Chondrocyte (in vitro differentiated cells): ENCODE data around the gene PCDH20. TPM values are rescaled to one million over a fixed set of nuclear protein-coding genes. Genes with fewer than 3 reads are reported as not detected.
"Not testable (repeated sequence)": the region's sequence is repeated elsewhere in the genome, so short reads cannot be mapped to it uniquely, and the experiment has no call there.

Experiments used
- DNase-seq: peaks from one replicate; pipeline ENCODE4 v3.0.0; 2021; ENCODE audit warnings: mixed read lengths, low spot score
- H3K27ac Mint-ChIP-seq: one replicate; pipeline ENCODE4 v1.8.0; 2021; ENCODE audit warnings: mild to moderate bottlenecking, moderate library complexity, mixed read lengths; ENCODE audit not compliant: unreplicated experiment
- H3K27me3 Mint-ChIP-seq: 2 replicates; pipeline ENCODE4 v1.8.0; 2021; ENCODE audit warnings: low read depth, mixed read lengths
- H3K36me3 Mint-ChIP-seq: 2 replicates; pipeline ENCODE4 v1.8.0; 2021; ENCODE audit warnings: low read depth, mixed read lengths
- H3K4me1 Mint-ChIP-seq: 2 replicates; pipeline ENCODE4 v1.8.0; 2021; ENCODE audit warnings: low read depth, mild to moderate bottlenecking, mixed read lengths
- H3K4me3 Mint-ChIP-seq: one replicate; pipeline ENCODE4 v1.8.0; 2021; ENCODE audit warnings: mild to moderate bottlenecking, moderate library complexity, mixed read lengths; ENCODE audit not compliant: unreplicated experiment
- H3K9me3 Mint-ChIP-seq: 2 replicates; pipeline ENCODE4 v1.8.0; 2021; ENCODE audit warnings: low read depth, mixed read lengths
- total RNA-seq: library from RNA; stranded (reverse); gene quantifications from 3 replicates; pipeline ENCODE4 v1.2.1, GENCODE V29; 2021
- TF ChIP-seq, protein P1 (sequence below): fragments of 200-600 bp; sonication (generic); IDR thresholded peaks from 2 replicates; pipeline ENCODE4 v1.5.0; 2021; ENCODE audit warnings: antibody characterized with exemption, mild to moderate bottlenecking, moderate library complexity

Gene PCDH20
- total RNA-seq, 1 donor from 2014 or later = 0.10 TPM

DNA sequence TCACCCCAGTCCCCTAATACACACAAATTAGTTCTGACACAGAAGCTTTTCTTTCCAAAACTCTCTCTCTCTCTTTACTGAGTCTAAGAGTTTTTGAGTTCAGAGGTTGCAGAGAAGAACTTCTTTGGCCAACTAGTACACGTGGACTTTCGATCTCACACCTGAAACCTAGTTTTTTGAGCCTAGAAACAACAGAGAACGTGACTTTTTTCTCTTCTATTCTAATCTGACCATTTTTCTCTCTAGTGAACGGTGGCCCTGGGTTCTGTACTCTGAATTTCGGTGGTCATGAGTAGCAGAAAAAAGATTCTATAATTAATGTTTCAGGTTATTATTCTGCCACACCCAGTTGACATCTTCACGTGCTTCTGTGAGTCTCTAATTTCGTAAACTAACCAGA is 24.2 kb downstream of the PCDH20 start:
- H3K4me3 Mint-ChIP-seq = no peak overlapping the region
- H3K27me3 Mint-ChIP-seq = peaks cover 19% of the 10 kb centered on the region
- H3K27ac Mint-ChIP-seq = no peak overlapping the region
- H3K36me3 Mint-ChIP-seq = no peaks in the 10 kb centered on the region
- TF ChIP-seq, protein P1, sequence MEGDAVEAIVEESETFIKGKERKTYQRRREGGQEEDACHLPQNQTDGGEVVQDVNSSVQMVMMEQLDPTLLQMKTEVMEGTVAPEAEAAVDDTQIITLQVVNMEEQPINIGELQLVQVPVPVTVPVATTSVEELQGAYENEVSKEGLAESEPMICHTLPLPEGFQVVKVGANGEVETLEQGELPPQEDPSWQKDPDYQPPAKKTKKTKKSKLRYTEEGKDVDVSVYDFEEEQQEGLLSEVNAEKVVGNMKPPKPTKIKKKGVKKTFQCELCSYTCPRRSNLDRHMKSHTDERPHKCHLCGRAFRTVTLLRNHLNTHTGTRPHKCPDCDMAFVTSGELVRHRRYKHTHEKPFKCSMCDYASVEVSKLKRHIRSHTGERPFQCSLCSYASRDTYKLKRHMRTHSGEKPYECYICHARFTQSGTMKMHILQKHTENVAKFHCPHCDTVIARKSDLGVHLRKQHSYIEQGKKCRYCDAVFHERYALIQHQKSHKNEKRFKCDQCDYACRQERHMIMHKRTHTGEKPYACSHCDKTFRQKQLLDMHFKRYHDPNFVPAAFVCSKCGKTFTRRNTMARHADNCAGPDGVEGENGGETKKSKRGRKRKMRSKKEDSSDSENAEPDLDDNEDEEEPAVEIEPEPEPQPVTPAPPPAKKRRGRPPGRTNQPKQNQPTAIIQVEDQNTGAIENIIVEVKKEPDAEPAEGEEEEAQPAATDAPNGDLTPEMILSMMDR = no peak
- no peak for DNase-seq
- no peaks in the 10 kb centered on the region for H3K4me1 Mint-ChIP-seq
- H3K9me3 Mint-ChIP-seq = no peaks in the 10 kb centered on the region

DNA sequence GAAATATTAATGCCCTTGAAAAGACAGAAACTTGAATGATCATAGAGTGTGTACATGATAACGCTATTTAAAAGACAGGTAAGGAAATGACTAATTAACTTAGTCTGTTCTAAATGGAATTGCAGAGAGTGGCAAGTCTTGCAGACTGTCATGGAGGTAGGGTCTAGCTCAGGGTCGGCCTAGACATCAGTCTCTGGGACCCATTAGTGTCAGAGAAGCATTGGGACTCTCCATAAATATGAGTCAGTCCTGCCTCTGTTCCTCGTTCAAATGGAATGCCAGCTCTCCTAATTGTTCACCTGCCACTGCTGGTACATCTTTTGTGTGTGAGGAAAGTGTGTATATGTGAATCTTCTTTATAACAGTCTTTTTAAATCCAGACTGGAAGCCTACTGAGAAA is 28.0 kb downstream of the PCDH20 start:
- DNase-seq = no peak
- TF ChIP-seq, protein P1 = no peak
- Mint-ChIP-seq H3K27me3 (peaks cover 9% of the 10 kb centered on the region), H3K27ac (no peak overlapping the region), H3K9me3 (peaks cover 2% of the 10 kb centered on the region), H3K4me1 (no peaks in the 10 kb centered on the region), H3K36me3 (no peaks in the 10 kb centered on the region), H3K4me3 (no peak overlapping the region)

DNA sequence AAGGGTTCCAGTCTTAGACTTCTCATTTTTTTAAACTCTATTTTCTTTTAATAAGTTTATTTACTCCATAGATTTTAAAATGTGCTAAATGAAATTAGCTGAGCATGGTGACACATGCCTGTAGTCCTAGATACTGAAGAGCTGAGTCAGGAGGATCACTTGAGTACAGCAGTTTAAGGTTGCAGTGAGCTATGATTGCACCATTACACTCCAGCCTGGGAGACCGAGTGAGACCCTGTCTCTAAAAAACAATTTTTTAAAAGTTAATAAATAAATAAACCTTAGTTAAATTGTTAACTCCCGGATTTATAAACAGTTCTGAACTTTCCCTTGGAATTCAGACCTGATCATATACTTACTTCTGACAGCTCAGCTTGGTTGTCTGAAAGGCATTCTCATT is 32.5 kb downstream of the PCDH20 start:
- Mint-ChIP-seq H3K9me3 (peaks cover 2% of the 10 kb centered on the region), H3K27ac (no peak overlapping the region), H3K27me3 (peaks cover 2% of the 10 kb centered on the region), H3K4me1 (no peaks in the 10 kb centered on the region), H3K4me3 (no peak overlapping the region), H3K36me3 (no peaks in the 10 kb centered on the region)
- TF ChIP-seq, protein P1 = no peak
- no peak for DNase-seq

DNA sequence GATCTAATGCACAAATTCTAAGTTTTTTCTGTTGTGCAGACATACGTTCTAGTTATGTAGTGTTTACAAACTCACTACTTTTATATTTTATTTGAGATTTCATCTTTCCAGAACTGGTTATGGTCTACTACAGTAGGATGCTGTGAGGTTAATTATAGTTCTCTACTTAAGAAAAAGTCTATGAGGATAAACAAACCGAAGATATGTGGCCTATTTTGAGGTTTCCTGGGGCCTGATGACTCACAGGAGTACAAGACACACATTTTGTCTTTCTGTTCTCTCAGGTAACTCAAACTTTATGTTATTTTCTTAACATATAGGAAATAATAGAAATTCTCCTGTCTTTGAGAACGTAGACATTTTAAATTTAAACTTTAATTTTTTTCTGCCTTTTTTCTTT is 45.1 kb downstream of the PCDH20 start:
- Mint-ChIP-seq H3K27ac (no peak overlapping the region), H3K4me3 (no peak overlapping the region)
- no peak for DNase-seq

DNA sequence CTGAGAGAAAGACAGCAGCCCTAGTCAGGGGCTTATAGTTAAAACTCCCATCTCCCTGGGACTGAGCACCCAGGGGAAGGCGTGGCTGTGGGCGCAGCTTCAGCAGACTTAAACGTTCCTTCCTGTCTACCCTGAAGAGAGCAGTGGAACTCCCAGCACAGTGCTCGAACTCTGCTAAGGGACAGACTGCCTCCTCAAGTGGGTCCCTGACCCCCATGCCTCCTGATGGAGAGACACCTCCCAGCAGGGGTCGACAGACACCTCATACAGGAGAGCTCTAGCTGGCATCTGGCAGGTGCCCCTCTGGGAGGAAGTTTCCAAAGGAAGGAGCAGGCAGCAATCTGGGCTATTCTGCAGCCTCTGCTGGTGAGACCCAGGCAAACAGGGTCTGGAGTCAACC is 51.0 kb downstream of the PCDH20 start:
- not testable (repeated sequence) for H3K4me1 Mint-ChIP-seq, H3K4me3 Mint-ChIP-seq, H3K27ac Mint-ChIP-seq, H3K36me3 Mint-ChIP-seq, H3K27me3 Mint-ChIP-seq
- peak; percentile 65 for DNase-seq
- H3K9me3 Mint-ChIP-seq = peaks cover 18% of the 10 kb centered on the region

More for the DNA sequence above, 45.1 kb downstream of the PCDH20 start:
- H3K9me3 Mint-ChIP-seq = peaks cover 18% of the 10 kb centered on the region
- TF ChIP-seq, protein P1 = no peak
- H3K36me3 Mint-ChIP-seq = no peaks in the 10 kb centered on the region
- peaks cover 2% of the 10 kb centered on the region for H3K27me3 Mint-ChIP-seq
- H3K4me1 Mint-ChIP-seq = no peaks in the 10 kb centered on the region

DNA sequence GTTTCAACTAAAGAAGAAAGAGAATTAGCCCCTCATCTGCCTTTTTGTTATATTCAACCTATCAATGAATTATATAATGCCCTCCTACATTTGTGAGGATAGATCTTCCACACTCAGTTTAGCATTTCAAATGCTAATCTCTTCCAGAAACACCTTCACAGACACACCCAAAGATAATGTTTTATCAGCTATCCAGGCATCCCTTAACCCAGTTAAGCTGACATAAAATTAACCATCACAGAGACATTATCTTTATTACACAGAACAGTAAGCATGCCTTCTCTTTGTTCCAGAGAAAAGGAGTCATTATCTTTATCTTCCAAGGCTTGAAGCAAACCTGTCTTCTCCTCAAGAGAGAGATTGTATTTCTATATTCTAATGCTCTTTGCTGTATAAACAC is 53.1 kb downstream of the PCDH20 start:
- Mint-ChIP-seq H3K36me3 (no peaks in the 10 kb centered on the region), H3K4me3 (no peak overlapping the region), H3K27ac (no peak overlapping the region), H3K27me3 (peaks cover 2% of the 10 kb centered on the region), H3K4me1 (no peaks in the 10 kb centered on the region), H3K9me3 (peaks cover 10% of the 10 kb centered on the region)
- TF ChIP-seq, protein P1 = no peak
- DNase-seq = no peak
